Effector CD4-positive, alpha-beta T cell (primary cell): ENCODE data around the gene NR1H2.
"Not testable (repeated sequence)": the region's sequence is repeated elsewhere in the genome, so short reads cannot be mapped to it uniquely, and the experiment has no call there.

Experiments
- DNase-seq: peaks from one replicate; pipeline ENCODE4 v3.0.0-alpha.2; 2020
- total RNA-seq: gene quantifications from one replicate; lab custom pipeline; 2026; lab: John Stamatoyannopoulos, UW

NR1H2 gene
- total RNA-seq, result 178 reads per million, percentile 91 among the genes with 10 or more reads in this experiment

- peak; percentile 89 for DNase-seq
These were observed at the start of gene NR1H2 for GRCh38 chr19:50376166-50377050. Gene NR1H2 (plus strand): TSS chr19:50376457. CDS start chr19:50377606, 1,149 bp downstream.

GRCh38 chr19:50327013-50327412 lies 49.2 kb upstream of the NR1H2 start:
- DNase-seq, result no peak

GRCh38 chr19:50327461-50328223 lies 48.6 kb upstream of the NR1H2 start:
- DNase-seq, result no peak

- DNase-seq, result no peak
These were observed 47.9 kb upstream of the NR1H2 start for GRCh38 chr19:50328224-50328872.

- no peak for DNase-seq
These were observed 47.4 kb upstream of the NR1H2 start for GRCh38 chr19:50328873-50329145.

GRCh38 chr19:50329146-50329925 lies 46.9 kb upstream of the NR1H2 start, which contains the start of gene KCNC3:
Gene KCNC3 (minus strand): TSS chr19:50329377. CDS start chr19:50329082, 295 bp downstream.
- DNase-seq, result peak; percentile 82

- DNase-seq, result not testable (repeated sequence)
These were observed 46.3 kb upstream of the NR1H2 start for GRCh38 chr19:50329926-50330294.

GRCh38 chr19:50330365-50331078 lies 45.7 kb upstream of the NR1H2 start:
- DNase-seq, result peak; percentile 62

GRCh38 chr19:50331221-50331993 lies 44.9 kb upstream of the NR1H2 start:
- no peak for DNase-seq

- DNase-seq, result no peak
These were observed 44.3 kb upstream of the NR1H2 start for GRCh38 chr19:50331994-50332243.

GRCh38 chr19:50332244-50333038 lies 43.8 kb upstream of the NR1H2 start:
- DNase-seq, result no peak

- DNase-seq, result peak; percentile 83
These were observed 43.0 kb upstream of the NR1H2 start for GRCh38 chr19:50333235-50333736.

- peak; percentile 72 for DNase-seq
These were observed 42.3 kb upstream of the NR1H2 start for GRCh38 chr19:50333737-50334617.

- no peak for DNase-seq
These were observed 41.4 kb upstream of the NR1H2 start for GRCh38 chr19:50334741-50335421.

- not testable (repeated sequence) for DNase-seq
These were observed 39.2 kb upstream of the NR1H2 start for GRCh38 chr19:50337031-50337430.

GRCh38 chr19:50340331-50340730 lies 35.9 kb upstream of the NR1H2 start:
- DNase-seq, result no peak

- no peak for DNase-seq
These were observed 35.1 kb upstream of the NR1H2 start for GRCh38 chr19:50341091-50341564.

GRCh38 chr19:50344661-50345318 lies 31.5 kb upstream of the NR1H2 start:
- DNase-seq, result no peak
